Measurements from ENCODE around the gene RPLP2.

Gene RPLP2

DNA sequence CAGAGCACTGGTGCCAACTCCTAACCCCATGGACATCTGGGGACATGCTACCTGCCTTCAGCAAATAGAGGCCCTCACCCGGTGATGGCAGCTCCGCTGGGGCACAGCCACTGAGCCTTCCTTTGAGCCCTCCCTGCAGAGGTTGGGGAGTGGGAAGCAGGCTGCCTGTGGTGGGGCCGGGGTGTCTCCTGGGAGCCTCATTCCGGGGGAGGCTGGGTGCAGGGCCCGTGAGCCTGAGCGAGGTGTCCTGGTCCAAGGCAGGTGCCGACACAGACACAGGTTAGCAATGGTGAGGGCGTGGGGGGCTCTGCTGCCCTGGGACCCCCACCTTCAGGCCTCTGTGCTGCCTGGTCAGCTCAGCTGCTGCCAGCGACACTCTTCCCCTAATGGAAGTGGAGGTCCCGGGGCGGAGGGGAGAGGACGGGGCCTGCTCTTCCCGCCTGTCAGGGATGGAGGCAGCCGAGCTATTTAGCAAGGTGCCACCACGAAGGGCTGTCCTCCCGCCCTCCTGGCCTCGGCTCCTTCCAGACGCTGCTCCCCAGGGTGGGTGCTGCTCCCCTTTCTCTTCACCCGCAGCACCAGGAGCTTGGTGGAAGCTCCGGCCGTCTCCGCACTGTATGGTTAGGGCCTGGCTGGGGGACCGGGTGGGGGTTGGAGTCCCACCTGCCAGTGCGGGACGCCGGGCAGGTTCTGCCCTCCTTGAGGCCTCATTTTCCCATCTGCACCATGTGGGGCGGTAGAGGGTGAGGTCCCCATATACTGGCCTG lies 44.1 kb downstream of the RPLP2 start:
- CTCF ChIA-PET: no interaction called here
- TF ChIP-seq ZNF777 (tag by site-specific recombination; IDR thresholded peaks at IDR 0.05; ENCODE audit: borderline replicate concordance) (no peak), SCRT1 (tag by site-specific recombination; IDR thresholded peaks at IDR 0.05; ENCODE audit: borderline replicate concordance) (no peak), TCF7L2 (IDR thresholded peaks at IDR 0.05; ENCODE audit: borderline replicate concordance, low read depth, low read length) (no peak), ZNF48 (tag by site-specific recombination; IDR thresholded peaks at IDR 0.05) (no peak), ZNF791 (tag by site-specific recombination; IDR thresholded peaks at IDR 0.05) (no peak), ZBTB21 (tag by site-specific recombination; IDR thresholded peaks at IDR 0.05) (no peak), ZNF529 (tag by site-specific recombination; IDR thresholded peaks at IDR 0.05; ENCODE audit: insufficient replicate concordance) (peak; percentile 65), MZF1 (tag by site-specific recombination; IDR thresholded peaks at IDR 0.05; ENCODE audit: borderline replicate concordance) (no peak), ZNF555 (tag by site-specific recombination; conservative IDR thresholded peaks at IDR 0.05) (no peak), ZNF202 (tag by site-specific recombination; IDR thresholded peaks at IDR 0.05; ENCODE audit: borderline replicate concordance) (no peak), ZNF600 (tag by site-specific recombination; IDR thresholded peaks at IDR 0.05) (peak; percentile 32; the same call in 1 of the 2 replicates), ZNF501 (tag by site-specific recombination; IDR thresholded peaks at IDR 0.05) (no peak), ZNF10 (tag by site-specific recombination; IDR thresholded peaks at IDR 0.05) (peak; percentile 55; the same call in 1 of the 2 replicates), ZNF138 (tag by site-specific recombination; IDR thresholded peaks at IDR 0.05; ENCODE audit: borderline replicate concordance) (no peak)
- TF ChIP-seq, protein P1, sequence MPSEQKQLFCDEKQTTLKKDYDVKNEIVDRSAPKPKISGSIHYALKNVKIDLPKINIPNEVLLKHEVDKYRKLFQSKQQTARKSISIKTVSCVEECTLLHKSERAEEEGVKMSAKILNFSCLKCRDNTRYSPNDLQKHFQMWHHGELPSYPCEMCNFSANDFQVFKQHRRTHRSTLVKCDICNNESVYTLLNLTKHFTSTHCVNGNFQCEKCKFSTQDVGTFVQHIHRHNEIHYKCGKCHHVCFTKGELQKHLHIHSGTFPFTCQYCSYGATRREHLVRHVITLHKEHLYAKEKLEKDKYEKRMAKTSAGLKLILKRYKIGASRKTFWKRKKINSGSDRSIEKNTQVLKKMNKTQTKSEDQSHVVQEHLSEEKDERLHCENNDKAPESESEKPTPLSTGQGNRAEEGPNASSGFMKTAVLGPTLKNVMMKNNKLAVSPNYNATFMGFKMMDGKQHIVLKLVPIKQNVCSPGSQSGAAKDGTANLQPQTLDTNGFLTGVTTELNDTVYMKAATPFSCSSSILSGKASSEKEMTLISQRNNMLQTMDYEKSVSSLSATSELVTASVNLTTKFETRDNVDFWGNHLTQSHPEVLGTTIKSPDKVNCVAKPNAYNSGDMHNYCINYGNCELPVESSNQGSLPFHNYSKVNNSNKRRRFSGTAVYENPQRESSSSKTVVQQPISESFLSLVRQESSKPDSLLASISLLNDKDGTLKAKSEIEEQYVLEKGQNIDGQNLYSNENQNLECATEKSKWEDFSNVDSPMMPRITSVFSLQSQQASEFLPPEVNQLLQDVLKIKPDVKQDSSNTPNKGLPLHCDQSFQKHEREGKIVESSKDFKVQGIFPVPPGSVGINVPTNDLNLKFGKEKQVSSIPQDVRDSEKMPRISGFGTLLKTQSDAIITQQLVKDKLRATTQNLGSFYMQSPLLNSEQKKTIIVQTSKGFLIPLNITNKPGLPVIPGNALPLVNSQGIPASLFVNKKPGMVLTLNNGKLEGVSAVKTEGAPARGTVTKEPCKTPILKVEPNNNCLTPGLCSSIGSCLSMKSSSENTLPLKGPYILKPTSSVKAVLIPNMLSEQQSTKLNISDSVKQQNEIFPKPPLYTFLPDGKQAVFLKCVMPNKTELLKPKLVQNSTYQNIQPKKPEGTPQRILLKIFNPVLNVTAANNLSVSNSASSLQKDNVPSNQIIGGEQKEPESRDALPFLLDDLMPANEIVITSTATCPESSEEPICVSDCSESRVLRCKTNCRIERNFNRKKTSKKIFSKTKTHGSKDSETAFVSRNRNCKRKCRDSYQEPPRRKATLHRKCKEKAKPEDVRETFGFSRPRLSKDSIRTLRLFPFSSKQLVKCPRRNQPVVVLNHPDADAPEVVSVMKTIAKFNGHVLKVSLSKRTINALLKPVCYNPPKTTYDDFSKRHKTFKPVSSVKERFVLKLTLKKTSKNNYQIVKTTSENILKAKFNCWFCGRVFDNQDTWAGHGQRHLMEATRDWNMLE (tag by site-specific recombination; conservative IDR thresholded peaks at IDR 0.05; ENCODE audit: low read depth): no peak
- TF ChIP-seq, protein P2, sequence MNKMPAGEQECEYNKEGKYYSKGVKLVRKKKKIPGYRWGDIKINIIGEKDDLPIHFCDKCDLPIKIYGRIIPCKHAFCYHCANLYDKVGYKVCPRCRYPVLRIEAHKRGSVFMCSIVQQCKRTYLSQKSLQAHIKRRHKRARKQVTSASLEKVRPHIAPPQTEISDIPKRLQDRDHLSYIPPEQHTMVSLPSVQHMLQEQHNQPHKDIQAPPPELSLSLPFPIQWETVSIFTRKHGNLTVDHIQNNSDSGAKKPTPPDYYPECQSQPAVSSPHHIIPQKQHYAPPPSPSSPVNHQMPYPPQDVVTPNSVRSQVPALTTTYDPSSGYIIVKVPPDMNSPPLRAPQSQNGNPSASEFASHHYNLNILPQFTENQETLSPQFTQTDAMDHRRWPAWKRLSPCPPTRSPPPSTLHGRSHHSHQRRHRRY (tag by site-specific recombination; IDR thresholded peaks at IDR 0.05): no peak
- TF ChIP-seq, protein P3, sequence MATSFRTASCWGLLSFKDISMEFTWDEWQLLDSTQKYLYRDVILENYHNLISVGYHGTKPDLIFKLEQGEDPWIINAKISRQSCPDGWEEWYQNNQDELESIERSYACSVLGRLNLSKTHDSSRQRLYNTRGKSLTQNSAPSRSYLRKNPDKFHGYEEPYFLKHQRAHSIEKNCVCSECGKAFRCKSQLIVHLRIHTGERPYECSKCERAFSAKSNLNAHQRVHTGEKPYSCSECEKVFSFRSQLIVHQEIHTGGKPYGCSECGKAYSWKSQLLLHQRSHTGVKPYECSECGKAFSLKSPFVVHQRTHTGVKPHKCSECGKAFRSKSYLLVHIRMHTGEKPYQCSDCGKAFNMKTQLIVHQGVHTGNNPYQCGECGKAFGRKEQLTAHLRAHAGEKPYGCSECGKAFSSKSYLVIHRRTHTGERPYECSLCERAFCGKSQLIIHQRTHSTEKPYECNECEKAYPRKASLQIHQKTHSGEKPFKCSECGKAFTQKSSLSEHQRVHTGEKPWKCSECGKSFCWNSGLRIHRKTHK (tag by site-specific recombination; IDR thresholded peaks at IDR 0.05): no peak
- TF ChIP-seq, protein P4, sequence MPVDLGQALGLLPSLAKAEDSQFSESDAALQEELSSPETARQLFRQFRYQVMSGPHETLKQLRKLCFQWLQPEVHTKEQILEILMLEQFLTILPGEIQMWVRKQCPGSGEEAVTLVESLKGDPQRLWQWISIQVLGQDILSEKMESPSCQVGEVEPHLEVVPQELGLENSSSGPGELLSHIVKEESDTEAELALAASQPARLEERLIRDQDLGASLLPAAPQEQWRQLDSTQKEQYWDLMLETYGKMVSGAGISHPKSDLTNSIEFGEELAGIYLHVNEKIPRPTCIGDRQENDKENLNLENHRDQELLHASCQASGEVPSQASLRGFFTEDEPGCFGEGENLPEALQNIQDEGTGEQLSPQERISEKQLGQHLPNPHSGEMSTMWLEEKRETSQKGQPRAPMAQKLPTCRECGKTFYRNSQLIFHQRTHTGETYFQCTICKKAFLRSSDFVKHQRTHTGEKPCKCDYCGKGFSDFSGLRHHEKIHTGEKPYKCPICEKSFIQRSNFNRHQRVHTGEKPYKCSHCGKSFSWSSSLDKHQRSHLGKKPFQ (tag by site-specific recombination; IDR thresholded peaks at IDR 0.05): no peak
- Histone ChIP-seq H3K36me3 (ENCODE audit: control insufficient read depth in 2 of 2, insufficient read depth in 1 of 2, low read length in 2 of 2) (no peaks in the 10 kb centered on the region), H3K9me3 (ENCODE audit: control insufficient read depth, insufficient read depth, low read depth, low read length) (no peaks in the 10 kb centered on the region), H3K4me3 (ENCODE audit: low read depth, low read length) (no peak overlapping the region), H3K4me1 (ENCODE audit: control insufficient read depth, insufficient read depth, low read length) (0 out of 2 replicates have a peak, but pooled peaks cover 1% of the 10 kb centered on the region), H3K27ac (ENCODE audit: extremely low read depth, low read depth, low read length) (no peak overlapping the region)
- POLR2A ChIA-PET: no interaction called here

All from HEK293 (cell line).